Osteocyte (in vitro differentiated cells): ENCODE results near the gene FNDC3B. TPM values are rescaled to one million over a fixed set of nuclear protein-coding genes. Genes with fewer than 3 reads are reported as not detected.

Experiments used
- DNase-seq: peaks from one replicate; pipeline ENCODE4 v3.0.0; 2021; ENCODE audit warnings: mixed read lengths; ENCODE audit not compliant: unreplicated experiment; ENCODE audit errors: extremely low spot score
- H3K27ac Mint-ChIP-seq: one replicate; pipeline ENCODE4 v1.8.0; 2021; ENCODE audit warnings: mild to moderate bottlenecking, mixed read lengths; ENCODE audit not compliant: unreplicated experiment
- H3K27me3 Mint-ChIP-seq: one replicate; pipeline ENCODE4 v1.8.0; 2021; ENCODE audit warnings: mixed read lengths; ENCODE audit not compliant: unreplicated experiment
- H3K36me3 Mint-ChIP-seq: one replicate; pipeline ENCODE4 v1.8.0; 2021; ENCODE audit warnings: mixed read lengths; ENCODE audit not compliant: unreplicated experiment
- H3K4me1 Mint-ChIP-seq: one replicate; pipeline ENCODE4 v1.8.0; 2021; ENCODE audit warnings: mixed read lengths; ENCODE audit not compliant: unreplicated experiment
- H3K4me3 Mint-ChIP-seq: one replicate; pipeline ENCODE4 v1.8.0; 2021; ENCODE audit warnings: mild to moderate bottlenecking, moderate library complexity, mixed read lengths; ENCODE audit not compliant: unreplicated experiment
- H3K9me3 Mint-ChIP-seq: one replicate; pipeline ENCODE4 v1.8.0; 2021; ENCODE audit warnings: mixed read lengths; ENCODE audit not compliant: unreplicated experiment
- total RNA-seq: library from RNA; stranded (reverse); gene quantifications from 2 replicates; pipeline ENCODE4 v1.2.1, GENCODE V29; 2021
- TF ChIP-seq, protein P1 (sequence below): fragments of 200-600 bp; sonication (generic); IDR thresholded peaks from 2 replicates; pipeline ENCODE4 v1.5.0; 2021; ENCODE audit warnings: antibody characterized with exemption, mild to moderate bottlenecking, moderate library complexity

The FNDC3B gene
- total RNA-seq, 1 donor from 2014 or later = 240 TPM

DNA sequence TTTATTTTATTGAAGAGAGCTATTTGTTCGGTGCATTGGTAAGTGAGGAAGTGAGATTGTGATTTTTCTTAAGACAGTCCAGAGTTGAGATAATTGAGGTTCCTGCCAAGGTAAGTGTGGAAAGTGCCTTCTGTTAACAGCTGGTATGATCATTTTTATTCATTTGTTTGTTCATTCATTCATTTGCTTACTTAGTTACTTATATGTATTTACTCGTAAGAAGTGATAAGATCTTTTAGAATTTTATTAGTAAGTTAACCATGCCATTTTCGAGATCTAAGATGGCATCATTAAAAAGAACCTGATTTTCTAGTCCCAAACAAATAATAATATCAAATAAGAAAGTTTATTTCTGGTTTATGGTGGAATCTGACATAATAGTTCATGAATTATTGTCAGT, 258.9 kb downstream of the FNDC3B start:
- Mint-ChIP-seq H3K4me1 (peaks cover 2% of the 10 kb centered on the region), H3K27me3 (no peaks in the 10 kb centered on the region), H3K9me3 (no peaks in the 10 kb centered on the region), H3K4me3 (no peak overlapping the region), H3K27ac (peak overlapping the region; percentile 16), H3K36me3 (peaks cover 62% of the 10 kb centered on the region)
- DNase-seq = no peak
- TF ChIP-seq, protein P1, sequence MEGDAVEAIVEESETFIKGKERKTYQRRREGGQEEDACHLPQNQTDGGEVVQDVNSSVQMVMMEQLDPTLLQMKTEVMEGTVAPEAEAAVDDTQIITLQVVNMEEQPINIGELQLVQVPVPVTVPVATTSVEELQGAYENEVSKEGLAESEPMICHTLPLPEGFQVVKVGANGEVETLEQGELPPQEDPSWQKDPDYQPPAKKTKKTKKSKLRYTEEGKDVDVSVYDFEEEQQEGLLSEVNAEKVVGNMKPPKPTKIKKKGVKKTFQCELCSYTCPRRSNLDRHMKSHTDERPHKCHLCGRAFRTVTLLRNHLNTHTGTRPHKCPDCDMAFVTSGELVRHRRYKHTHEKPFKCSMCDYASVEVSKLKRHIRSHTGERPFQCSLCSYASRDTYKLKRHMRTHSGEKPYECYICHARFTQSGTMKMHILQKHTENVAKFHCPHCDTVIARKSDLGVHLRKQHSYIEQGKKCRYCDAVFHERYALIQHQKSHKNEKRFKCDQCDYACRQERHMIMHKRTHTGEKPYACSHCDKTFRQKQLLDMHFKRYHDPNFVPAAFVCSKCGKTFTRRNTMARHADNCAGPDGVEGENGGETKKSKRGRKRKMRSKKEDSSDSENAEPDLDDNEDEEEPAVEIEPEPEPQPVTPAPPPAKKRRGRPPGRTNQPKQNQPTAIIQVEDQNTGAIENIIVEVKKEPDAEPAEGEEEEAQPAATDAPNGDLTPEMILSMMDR = no peak

DNA sequence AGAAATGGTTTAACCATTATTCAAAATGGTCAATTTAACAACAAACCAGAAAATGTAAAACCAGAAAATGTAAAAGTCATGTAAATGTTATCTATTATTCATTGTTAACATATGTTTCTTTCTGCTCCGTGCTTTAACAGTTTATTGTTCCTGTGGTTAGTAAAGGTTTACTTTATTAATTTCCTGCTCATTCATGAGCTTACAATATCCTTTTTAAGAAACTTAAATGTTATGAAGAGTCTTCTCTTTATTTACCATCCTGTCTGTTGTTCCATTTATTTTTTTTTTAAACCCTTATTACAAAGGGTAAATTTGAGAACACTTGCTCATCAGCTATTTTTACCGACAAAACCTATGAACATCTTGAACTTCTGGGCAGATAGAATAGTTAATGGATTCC, 260.8 kb downstream of the FNDC3B start:
- TF ChIP-seq, protein P1 = no peak
- H3K4me1 Mint-ChIP-seq = peaks cover 2% of the 10 kb centered on the region
- DNase-seq = no peak
- no peaks in the 10 kb centered on the region for H3K27me3 Mint-ChIP-seq
- H3K36me3 Mint-ChIP-seq = peaks cover 66% of the 10 kb centered on the region
- H3K9me3 Mint-ChIP-seq = no peaks in the 10 kb centered on the region
- H3K27ac Mint-ChIP-seq = peak overlapping the region; percentile 14
- H3K4me3 Mint-ChIP-seq = no peak overlapping the region

DNA sequence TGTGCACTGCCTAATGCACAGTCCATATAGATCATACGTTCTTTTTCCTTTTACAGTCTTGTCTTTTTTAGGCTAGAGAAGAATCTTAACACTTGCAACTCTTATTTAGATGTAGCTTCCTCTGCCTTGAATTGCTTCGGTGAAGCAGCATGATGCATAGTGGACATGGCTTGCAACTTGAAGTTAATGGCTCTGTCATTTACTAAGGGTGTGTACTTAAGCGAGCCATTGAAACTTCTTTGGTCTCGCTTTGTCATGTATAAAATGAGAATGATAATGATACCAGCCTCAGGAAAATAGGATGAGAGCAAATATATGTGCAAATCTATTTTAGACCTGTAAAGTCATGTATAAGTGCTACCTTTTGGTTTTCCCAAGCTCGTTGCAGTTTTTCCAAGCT, 261.5 kb downstream of the FNDC3B start:
- peaks cover 5% of the 10 kb centered on the region for H3K4me1 Mint-ChIP-seq
- H3K4me3 Mint-ChIP-seq = no peak overlapping the region

DNA sequence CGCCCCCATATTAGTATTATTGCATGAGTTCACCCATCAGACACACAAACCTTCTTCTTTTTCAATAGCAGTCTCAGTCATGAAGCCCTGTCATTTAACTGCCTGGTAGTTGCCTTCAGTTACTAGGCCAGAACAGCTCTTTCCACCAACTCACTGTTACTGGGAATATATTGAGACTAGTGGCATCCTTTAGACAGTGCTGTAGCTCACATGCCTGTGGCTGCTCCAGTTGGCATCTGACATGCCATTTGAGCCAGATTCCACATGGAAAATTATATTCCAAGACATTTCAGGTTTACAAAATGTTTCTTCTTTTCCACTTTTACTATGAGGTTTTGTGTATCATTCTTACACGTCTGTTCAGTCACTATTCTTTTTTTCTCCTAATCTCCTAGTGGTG, 262.8 kb downstream of the FNDC3B start:
- H3K9me3 Mint-ChIP-seq = no peaks in the 10 kb centered on the region
- TF ChIP-seq, protein P1 = no peak
- H3K4me1 Mint-ChIP-seq = peaks cover 19% of the 10 kb centered on the region
- H3K27me3 Mint-ChIP-seq = no peaks in the 10 kb centered on the region
- no peak overlapping the region for H3K4me3 Mint-ChIP-seq
- H3K36me3 Mint-ChIP-seq = peaks cover 64% of the 10 kb centered on the region
- DNase-seq = no peak
- no peak overlapping the region for H3K27ac Mint-ChIP-seq

More for the DNA sequence above, 261.5 kb downstream of the FNDC3B start:
- Mint-ChIP-seq H3K36me3 (peaks cover 69% of the 10 kb centered on the region), H3K27ac (no peak overlapping the region), H3K27me3 (no peaks in the 10 kb centered on the region), H3K9me3 (no peaks in the 10 kb centered on the region)
- TF ChIP-seq, protein P1 = no peak
- no peak for DNase-seq

DNA sequence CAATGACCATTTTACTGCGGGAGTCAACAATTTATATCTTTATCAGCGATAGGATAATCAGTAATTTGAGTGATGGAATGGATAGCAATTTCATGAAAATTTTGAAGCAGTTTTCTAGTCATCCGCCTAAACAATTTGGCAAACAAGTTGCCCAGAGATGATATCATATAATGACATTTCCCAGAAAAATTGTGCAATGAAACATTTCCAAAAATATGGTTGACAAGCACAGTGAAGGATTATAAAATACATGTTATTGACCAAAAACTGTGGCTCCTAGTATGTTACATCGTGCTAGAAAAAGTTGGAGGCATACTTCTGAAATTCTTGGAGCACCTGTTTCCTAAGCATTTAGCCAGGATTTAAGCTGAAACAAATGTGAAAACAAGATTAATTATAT, 263.8 kb downstream of the FNDC3B start:
- Mint-ChIP-seq H3K4me3 (no peak overlapping the region), H3K27ac (no peak overlapping the region), H3K9me3 (no peaks in the 10 kb centered on the region), H3K27me3 (no peaks in the 10 kb centered on the region), H3K36me3 (peaks cover 67% of the 10 kb centered on the region), H3K4me1 (peaks cover 24% of the 10 kb centered on the region)
- no peak for DNase-seq
- TF ChIP-seq, protein P1 = no peak
